Activated naive CD8-positive, alpha-beta T cell treated with anti-CD3 and anti-CD28 coated beads for 36 hours (primary cell): Measurements from ENCODE around the gene BICDL2. TPM values are rescaled to one million over a fixed set of nuclear protein-coding genes. Genes with fewer than 3 reads are reported as not detected.
"Not testable (repeated sequence)": the region's sequence is repeated elsewhere in the genome, so short reads cannot be mapped to it uniquely, and the experiment has no call there.

Experiments used
- DNase-seq: peaks from one replicate; pipeline ENCODE4 v3.0.0; 2021
- H3K27ac Mint-ChIP-seq: one replicate; pipeline ENCODE4 v1.8.0; 2022; ENCODE audit warnings: mild to moderate bottlenecking, moderate library complexity, mixed read lengths
- H3K27me3 Mint-ChIP-seq: one replicate; pipeline ENCODE4 v1.8.0; 2022; ENCODE audit warnings: mild to moderate bottlenecking, mixed read lengths
- H3K36me3 Mint-ChIP-seq: one replicate; pipeline ENCODE4 v1.8.0; 2021; ENCODE audit warnings: mild to moderate bottlenecking, mixed read lengths
- H3K4me1 Mint-ChIP-seq: one replicate; pipeline ENCODE4 v1.8.0; 2021; ENCODE audit warnings: mixed read lengths
- H3K4me3 Mint-ChIP-seq: one replicate; pipeline ENCODE4 v1.8.0; 2022; ENCODE audit warnings: mild to moderate bottlenecking, moderate library complexity, mixed read lengths
- H3K9me3 Mint-ChIP-seq: one replicate; pipeline ENCODE4 v1.8.0; 2022; ENCODE audit warnings: mixed read lengths
- total RNA-seq, 2 experiments: library from RNA; stranded (reverse); gene quantifications; one replicate each; pipeline ENCODE4 v1.2.3, GENCODE V29; 2021

BICDL2 gene
- total RNA-seq, 2 experiments from 2014 or later: 0.31 to 0.56 TPM

DNA sequence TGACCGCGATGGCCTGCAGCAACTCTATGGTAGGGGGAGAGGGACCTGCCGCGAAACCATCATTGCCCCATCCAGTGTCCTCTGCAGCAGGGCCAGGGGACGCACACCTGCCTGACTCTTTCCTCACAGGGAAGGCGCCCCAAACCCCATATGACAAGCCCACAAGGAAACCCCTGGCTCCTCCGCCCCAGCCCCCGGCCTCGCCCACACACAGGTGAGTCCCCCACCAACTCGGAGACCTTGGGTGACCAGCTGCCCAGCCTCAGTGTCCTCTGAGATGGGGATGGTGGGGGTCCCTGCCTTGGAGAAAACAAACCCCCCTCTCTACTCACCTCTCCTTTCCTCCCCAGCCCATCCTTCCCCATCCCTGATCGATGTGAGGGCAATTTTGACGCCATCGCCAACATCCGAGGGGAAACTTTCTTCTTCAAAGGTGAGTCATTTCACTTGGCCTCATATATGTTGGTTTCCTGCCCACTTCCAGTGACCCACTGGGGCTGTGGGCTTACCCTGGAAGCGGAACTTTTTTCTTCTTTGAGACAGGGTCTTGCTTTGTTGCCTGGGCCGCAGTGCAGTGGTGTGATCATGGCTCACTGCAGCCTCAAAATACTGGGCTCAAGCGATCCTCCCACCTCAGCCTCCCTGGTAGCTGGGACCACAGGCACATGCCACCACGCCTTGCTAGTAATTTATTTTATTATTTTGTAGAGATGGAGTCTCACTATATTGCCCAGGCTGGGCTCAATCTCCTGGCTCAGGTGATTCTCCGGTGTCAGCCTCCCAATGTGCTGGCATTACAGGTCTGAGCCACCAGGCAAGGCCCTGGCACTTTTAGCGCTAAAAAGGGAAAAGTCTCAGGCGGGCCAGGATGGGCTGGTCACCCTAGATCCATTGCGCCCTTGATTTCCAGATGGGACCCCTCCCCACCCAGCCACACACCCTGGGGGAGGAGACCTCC lies 20.7 kb upstream of the BICDL2 start:
- Mint-ChIP-seq H3K27me3 (no peaks in the 10 kb centered on the region), H3K36me3 (peaks cover 21% of the 10 kb centered on the region), H3K4me3 (peak overlapping the region; percentile 92), H3K27ac (peak overlapping the region; percentile 58), H3K9me3 (no peaks in the 10 kb centered on the region), H3K4me1 (peaks cover 50% of the 10 kb centered on the region)
- DNase-seq: no peak

DNA sequence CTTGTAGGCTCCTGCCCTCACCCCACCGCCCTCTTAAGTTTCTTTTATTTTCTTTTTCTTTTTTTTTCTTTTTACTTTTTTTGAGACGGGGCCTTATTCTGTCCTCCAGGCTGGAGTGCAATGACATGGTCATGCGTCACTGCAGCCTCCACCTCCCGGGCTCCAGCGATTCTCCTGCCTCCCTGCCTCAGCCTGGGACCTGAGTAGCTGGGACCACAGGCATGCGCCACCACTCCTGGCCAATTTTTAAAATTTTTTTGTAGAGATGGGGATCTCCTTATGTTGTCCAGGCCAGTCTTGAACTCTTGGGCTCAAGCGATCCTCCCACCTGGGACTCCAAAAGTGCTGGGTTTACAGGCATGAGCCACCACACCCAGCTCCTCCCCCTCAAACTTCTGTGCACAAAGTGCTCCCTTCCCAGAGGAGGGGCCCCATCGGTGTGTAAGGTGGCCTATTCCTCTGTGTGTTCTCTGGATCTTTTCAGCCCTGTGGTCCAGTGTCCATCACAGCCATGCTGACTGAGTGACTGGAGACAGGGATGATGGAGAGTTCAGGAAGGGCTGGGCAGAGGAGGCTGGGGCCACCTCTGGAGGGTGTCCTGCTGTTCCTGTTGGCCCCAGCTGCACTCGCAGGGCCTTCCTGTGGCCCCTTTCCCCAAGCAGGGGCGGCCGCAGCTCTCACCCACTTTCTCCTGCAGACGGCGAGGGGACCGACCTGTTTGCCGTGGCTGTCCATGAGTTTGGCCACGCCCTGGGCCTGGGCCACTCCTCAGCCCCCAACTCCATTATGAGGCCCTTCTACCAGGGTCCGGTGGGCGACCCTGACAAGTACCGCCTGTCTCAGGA lies 19.8 kb upstream of the BICDL2 start:
- Mint-ChIP-seq H3K36me3 (peaks cover 21% of the 10 kb centered on the region), H3K4me3 (peak overlapping the region; percentile 92), H3K4me1 (peaks cover 44% of the 10 kb centered on the region), H3K27ac (peak overlapping the region; percentile 45), H3K9me3 (no peaks in the 10 kb centered on the region), H3K27me3 (no peaks in the 10 kb centered on the region)
- DNase-seq: no peak

DNA sequence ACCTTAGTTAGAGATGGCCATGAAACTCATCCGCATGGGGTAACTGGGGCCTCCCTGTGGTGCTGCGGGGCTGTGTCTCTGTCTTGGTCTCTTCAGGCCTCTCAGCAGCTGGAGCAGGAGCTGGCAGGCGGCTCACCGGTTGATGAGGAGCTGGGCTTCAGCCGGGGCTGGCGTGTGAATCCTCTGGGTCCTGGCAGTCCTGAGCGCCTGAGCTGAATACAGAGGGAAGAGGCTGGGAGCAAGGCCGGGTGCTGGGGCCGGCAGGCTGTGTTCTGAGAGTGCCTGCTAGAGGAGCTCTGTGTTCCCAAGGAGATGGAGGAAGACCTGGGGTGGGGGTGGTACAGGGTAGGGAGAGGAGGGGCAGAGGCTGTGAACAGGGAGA lies 19.0 kb upstream of the BICDL2 start:
- DNase-seq, H3K9me3 Mint-ChIP-seq, H3K27me3 Mint-ChIP-seq: not testable (repeated sequence)
- H3K4me1 Mint-ChIP-seq: peaks cover 52% of the 10 kb centered on the region
- H3K36me3 Mint-ChIP-seq: peaks cover 21% of the 10 kb centered on the region
- H3K4me3 Mint-ChIP-seq: peak overlapping the region; percentile 22
- H3K27ac Mint-ChIP-seq: peak overlapping the region; percentile 89

DNA sequence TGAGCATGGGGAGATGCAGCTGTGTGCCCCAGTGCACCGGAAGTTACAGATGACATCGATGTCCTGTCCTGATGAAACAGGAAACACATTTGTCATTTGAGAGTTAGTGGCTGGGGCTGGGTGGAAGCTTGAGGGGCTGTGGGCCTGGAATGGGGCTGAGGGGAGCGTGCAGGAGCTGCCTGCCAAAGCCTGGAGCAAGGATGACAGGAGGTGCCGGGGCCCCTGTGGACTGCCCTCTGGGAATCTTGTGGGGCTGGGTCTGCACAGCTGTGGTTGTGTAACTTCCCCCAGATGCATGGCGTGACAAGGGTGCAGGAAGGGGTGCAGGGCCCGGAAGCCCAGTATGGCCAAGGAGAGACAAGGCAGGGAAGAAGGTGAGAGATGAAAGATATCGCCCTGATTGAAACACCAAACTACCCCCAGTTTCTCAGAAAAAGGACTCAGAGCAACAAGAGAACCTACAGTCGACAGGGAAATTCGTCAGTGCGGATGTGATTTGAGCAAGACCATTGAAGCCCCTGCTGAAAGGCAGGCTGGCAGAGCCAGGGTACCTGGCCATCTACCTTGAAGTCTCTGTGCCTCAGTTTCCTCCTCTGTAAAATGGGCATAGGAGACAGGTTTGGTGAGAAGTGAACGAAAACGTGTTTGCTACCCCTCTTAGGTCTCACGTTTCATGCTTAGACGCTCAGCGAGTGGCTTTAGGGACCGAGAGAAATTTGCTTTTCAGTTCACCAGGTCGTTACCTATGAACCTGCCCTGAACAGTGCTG lies 18.4 kb upstream of the BICDL2 start:
- Mint-ChIP-seq H3K9me3 (no peaks in the 10 kb centered on the region), H3K4me1 (peaks cover 52% of the 10 kb centered on the region), H3K27me3 (no peaks in the 10 kb centered on the region), H3K36me3 (peaks cover 21% of the 10 kb centered on the region), H3K27ac (peak overlapping the region; percentile 89), H3K4me3 (peak overlapping the region; percentile 33)
- no peak for DNase-seq

DNA sequence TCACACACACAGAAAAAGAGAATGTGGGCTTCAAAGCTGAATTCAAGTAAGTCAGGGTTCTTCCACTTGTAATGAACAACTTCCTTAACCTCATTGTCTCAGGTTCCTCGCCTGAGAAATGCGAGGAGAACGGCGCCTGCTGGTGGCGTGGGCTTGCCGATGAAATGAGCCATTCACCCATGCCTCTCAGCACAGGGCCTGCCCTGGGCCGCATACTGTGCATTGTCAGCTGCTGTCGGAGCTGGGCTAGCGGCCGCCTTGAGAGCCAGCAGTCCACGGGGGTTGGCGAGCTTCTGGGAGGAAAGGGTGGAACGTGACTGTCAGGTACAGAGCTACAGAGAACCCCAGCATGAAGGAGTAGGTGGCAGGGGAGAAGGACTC lies 16.6 kb upstream of the BICDL2 start:
- H3K4me1 Mint-ChIP-seq: peaks cover 47% of the 10 kb centered on the region
- H3K9me3 Mint-ChIP-seq, H3K4me3 Mint-ChIP-seq, H3K27ac Mint-ChIP-seq, H3K27me3 Mint-ChIP-seq, DNase-seq: not testable (repeated sequence)
- peaks cover 21% of the 10 kb centered on the region for H3K36me3 Mint-ChIP-seq

DNA sequence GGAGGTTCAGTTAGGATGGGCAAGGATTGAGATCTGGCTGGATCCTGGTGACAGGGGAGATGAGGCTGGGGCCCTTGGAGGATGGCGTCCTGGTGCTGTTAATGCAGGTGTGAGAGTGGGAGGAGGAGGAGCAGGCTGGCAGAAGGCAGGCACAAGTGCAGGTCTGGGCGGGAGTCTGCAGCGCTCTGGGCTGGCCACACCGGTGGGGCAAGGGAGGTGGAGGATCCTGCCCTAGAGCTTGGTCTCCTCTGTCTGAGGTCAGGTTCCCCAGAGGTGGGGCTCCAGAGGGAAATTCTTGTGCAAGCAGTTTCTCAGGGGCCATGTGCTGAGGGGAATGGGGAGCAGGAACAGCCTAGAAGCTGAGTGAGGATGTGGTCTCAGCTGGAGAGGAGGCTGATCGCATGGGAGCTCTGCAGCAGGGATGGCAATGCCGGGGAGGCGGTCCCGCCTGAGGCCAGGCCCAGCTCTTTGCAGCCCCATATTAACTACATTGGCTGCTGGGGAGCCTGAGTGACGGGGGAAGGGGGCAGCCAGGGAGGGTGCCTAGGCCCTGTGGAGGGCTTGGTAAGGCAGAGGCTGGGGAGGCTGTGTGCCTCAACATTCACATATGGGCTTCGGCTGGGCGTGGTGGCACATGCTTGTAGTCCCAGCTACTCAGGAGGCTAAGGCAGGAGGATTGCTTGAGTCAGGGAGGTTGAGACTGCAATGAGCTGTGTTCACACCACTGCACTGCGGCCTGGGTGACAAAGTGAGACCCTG lies 16.0 kb upstream of the BICDL2 start:
- DNase-seq, H3K4me3 Mint-ChIP-seq, H3K27ac Mint-ChIP-seq, H3K9me3 Mint-ChIP-seq, H3K27me3 Mint-ChIP-seq: not testable (repeated sequence)
- Mint-ChIP-seq H3K36me3 (peaks cover 21% of the 10 kb centered on the region), H3K4me1 (peaks cover 49% of the 10 kb centered on the region)

DNA sequence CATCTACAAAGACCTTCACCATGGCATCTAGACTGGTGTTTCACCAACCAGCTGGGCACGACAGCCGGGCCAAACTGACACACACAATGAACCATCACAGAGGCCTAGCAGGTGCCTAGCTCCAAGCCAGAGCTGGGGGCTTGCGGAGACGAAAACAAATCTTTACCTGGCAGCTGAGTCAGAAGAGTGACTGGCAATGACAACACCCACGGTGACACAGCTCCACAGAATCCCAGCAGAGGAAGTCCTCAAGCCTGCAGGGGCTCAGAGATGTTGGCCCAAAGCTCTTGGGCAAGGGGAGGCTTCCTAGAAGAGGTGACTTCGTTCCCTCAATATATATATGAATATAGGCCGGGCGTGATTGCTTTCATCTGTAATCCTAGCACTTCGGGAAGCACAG lies 14.8 kb upstream of the BICDL2 start:
- DNase-seq: no peak
- Mint-ChIP-seq H3K4me1 (peaks cover 38% of the 10 kb centered on the region), H3K27ac (no peak overlapping the region), H3K9me3 (no peaks in the 10 kb centered on the region), H3K4me3 (no peak overlapping the region), H3K27me3 (peaks cover 19% of the 10 kb centered on the region), H3K36me3 (peaks cover 15% of the 10 kb centered on the region)

DNA sequence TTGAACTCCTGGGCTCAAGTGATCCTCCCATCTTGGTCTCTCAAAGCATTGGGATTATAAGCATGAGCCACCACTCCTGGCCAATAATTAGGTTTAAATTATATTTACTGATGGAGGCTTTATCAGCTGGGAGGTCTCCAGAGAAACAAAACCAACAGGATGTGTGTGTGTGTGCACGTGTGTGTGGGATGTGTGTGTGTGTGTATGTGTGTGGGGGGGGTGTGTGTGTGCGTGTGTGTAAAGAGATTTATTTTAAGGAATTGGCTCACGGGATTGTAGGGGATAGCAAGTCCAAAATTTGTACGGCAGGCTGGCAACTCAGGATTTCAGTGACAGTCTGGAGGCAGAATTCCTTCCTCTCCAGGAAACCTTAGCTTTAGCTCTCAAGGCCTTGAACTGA lies 14.3 kb upstream of the BICDL2 start:
- Mint-ChIP-seq H3K36me3 (peaks cover 15% of the 10 kb centered on the region), H3K4me3 (no peak overlapping the region), H3K27me3 (peaks cover 19% of the 10 kb centered on the region), H3K27ac (no peak overlapping the region), H3K4me1 (peaks cover 35% of the 10 kb centered on the region), H3K9me3 (no peaks in the 10 kb centered on the region)
- DNase-seq: no peak

DNA sequence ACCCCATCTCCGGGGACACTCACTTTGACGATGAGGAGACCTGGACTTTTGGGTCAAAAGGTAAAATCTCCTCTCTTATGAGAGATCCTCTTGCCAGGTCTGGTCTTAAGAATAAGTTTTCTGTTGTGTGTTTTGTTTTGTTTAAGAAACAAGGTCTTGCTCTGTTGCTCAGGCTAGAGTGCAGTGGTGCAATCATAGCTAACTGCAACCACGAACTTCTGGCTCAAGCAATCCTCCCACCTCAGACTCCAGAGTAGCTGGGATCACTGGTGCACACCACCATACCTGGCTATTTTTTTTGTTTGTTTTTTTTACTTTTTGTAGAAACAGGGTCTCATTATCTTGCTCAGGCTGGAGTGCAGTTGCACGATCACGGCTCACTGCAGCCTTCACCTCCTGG lies 13.7 kb upstream of the BICDL2 start:
- H3K27me3 Mint-ChIP-seq: peaks cover 22% of the 10 kb centered on the region
- no peak for DNase-seq
- H3K36me3 Mint-ChIP-seq: peaks cover 15% of the 10 kb centered on the region
- H3K4me1 Mint-ChIP-seq: peaks cover 31% of the 10 kb centered on the region
- no peak overlapping the region for H3K4me3 Mint-ChIP-seq
- H3K27ac Mint-ChIP-seq: no peak overlapping the region
- no peaks in the 10 kb centered on the region for H3K9me3 Mint-ChIP-seq

DNA sequence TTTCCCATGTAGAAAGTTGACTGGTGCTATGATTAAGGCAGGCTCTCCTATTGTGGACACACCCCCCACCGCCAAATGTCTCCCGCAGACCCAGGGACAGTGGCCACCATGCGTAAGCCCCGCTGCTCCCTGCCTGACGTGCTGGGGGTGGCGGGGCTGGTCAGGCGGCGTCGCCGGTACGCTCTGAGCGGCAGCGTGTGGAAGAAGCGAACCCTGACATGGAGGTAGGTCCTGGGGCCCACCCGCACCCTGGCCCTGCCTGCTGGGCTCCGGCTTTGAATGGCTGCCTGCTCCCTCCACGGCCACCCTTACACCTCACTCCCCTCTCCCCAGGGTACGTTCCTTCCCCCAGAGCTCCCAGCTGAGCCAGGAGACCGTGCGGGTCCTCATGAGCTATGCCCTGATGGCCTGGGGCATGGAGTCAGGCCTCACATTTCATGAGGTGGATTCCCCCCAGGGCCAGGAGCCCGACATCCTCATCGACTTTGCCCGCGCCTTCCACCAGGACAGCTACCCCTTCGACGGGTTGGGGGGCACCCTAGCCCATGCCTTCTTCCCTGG lies 13.3 kb upstream of the BICDL2 start:
- Mint-ChIP-seq H3K4me3 (no peak overlapping the region), H3K36me3 (peaks cover 12% of the 10 kb centered on the region), H3K9me3 (no peaks in the 10 kb centered on the region), H3K27me3 (peaks cover 27% of the 10 kb centered on the region), H3K27ac (no peak overlapping the region), H3K4me1 (peaks cover 30% of the 10 kb centered on the region)
- DNase-seq: no peak

DNA sequence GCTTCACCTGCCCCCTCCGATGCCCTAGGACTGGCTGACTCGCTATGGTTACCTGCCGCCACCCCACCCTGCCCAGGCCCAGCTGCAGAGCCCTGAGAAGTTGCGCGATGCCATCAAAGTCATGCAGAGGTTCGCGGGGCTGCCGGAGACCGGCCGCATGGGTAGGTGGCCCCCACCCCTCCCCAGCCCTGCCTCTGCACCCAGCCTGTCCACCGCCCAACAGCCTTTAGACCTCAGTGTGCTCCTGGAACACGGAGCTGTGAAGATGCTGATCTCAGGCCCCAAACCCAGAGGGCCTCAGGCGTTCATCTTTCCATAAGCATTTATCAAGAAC lies 10.6 kb upstream of the BICDL2 start:
- Mint-ChIP-seq H3K4me3 (no peak overlapping the region), H3K9me3 (no peaks in the 10 kb centered on the region), H3K36me3 (no peaks in the 10 kb centered on the region), H3K27ac (no peak overlapping the region), H3K4me1 (peaks cover 19% of the 10 kb centered on the region), H3K27me3 (peaks cover 53% of the 10 kb centered on the region)
- no peak for DNase-seq

DNA sequence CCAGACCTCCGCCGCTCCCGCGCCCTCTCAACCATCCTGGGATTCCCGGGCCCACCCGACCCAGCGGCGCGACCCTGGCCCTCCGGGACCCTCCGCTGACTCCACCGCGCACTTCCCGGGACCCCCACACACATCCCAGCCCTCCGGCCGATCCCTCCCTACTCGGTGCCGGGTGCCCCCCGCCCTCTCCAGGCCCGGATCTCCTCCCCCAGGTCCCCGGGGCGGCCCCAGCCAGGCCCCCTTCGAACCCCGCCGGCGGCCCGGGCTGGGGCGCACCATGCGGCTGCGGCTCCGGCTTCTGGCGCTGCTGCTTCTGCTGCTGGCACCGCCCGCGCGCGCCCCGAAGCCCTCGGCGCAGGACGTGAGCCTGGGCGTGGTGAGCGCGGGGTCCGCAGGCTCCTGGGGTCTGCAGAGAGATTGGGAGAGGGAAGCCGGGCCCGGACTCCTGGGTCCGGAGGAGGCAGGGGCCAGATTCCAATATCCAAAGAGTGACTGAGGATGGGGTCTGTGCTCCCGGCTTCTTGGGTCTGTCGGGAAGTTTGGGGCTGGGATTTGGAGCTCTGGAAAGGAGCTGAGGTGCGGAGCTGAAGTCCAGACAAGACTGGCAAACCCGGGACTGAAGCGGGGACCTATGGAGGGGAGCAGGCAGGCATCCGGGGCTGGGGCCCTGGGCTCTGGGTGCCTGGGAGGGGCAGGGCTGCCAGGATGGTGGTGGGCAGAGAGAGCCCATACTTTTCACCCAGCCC lies 10.1 kb upstream of the BICDL2 start:
- no peak for DNase-seq
- Mint-ChIP-seq H3K36me3 (no peaks in the 10 kb centered on the region), H3K4me1 (peaks cover 19% of the 10 kb centered on the region), H3K9me3 (no peaks in the 10 kb centered on the region), H3K27ac (no peak overlapping the region), H3K27me3 (peaks cover 56% of the 10 kb centered on the region), H3K4me3 (peak overlapping the region; percentile 43)

DNA sequence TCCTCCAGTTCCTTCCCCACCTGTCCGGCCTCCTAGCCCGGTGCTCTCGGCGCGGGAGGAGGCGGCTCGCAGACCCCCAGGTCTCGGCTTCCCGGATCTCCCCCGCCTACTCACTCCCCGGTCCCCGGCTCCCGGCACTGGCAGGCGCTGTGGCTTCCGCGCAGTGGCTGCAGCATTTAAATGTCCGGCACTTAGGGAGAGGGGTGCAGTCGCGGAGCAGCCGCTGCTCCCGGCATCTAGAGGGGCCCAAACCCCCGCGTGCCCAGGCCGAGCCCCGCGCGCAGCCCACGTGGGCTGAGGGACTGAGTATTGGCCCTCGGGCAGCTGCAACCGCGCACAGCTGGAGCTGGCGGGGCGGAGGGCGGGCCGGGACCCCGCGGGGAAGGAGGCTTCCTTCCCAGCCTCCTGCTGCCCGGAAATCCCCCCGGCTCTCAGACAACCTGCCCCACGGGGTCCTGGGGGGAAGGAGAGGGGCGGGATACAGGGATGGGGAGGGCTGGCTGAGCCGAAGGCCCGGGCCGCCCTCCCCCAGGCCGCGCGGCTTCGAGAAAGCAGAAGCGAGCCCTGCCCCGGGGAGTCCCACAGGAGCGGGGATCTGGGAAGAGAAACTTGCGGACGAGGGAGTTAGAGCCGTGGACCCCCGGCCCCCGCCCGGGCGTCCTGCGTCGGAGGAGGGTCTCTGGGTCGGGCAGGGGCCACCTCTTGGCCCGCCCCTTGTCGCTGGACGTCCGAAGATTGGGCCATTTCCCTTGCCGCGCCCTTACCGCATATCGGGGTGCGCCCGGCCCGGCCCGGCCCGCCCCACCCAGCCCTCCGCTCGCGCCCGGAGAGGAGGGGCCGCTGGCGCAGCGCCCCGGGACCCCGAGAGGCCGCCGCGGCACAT lies 9.3 kb upstream of the BICDL2 start, which contains the start of gene MMP25:
MMP25 (plus strand) TSS at position 804 of the 883 bp plus-strand sequence. CDS start 357 bp downstream, outside the sequence.
- no peak within 1 kb of the TSS for H3K27ac Mint-ChIP-seq
- H3K27me3 Mint-ChIP-seq: peaks cover 63% of the 10 kb centered on the region
- peak within 1 kb of the TSS; percentile 73 for H3K4me3 Mint-ChIP-seq
- DNase-seq: no peak
- peaks cover 13% of the 10 kb centered on the region for H3K4me1 Mint-ChIP-seq
- no peaks in the 10 kb centered on the region for H3K9me3 Mint-ChIP-seq
- H3K36me3 Mint-ChIP-seq: no peaks in the 10 kb centered on the region
